ENCODE measurements around the gene PRTFDC1.
"Not testable (repeated sequence)": the region's sequence is repeated elsewhere in the genome, so short reads cannot be mapped to it uniquely, and the experiment has no call there.

PRTFDC1 gene, protein sequence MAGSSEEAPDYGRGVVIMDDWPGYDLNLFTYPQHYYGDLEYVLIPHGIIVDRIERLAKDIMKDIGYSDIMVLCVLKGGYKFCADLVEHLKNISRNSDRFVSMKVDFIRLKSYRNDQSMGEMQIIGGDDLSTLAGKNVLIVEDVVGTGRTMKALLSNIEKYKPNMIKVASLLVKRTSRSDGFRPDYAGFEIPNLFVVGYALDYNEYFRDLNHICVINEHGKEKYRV

DNA sequence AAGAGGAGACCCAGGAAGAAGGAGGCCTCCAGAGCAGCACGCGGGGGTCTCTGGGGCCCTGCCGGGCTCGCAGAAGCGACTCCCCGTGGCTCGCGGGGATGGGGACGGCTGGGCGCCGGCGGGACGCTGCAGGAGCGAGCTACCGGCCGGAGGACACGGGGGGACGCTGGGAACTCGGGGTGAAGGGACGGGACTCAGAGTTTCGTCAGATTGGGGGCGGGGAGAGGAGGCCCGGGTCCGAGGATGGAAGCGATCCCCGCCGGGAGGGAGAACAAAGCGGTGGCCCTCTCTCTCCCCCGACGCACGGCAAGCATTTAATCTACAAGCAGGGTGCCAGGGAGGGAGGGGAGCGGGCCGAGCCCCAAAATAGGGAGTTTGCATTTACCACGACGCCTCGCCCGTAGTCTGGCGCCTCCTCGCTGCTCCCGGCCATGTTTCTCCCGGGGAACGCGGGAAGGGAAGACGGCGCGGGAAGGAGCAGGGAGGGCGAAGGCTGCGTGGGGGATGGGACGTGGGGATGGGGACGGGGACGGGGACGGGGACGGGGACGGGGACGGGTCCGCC, at the start of gene PRTFDC1:
TSS of gene PRTFDC1 (minus strand) at position 464 of the 564 bp plus-strand sequence. CDS start at position 433, 31 bp downstream.
- peak; percentile 28 for DNase-seq

DNA sequence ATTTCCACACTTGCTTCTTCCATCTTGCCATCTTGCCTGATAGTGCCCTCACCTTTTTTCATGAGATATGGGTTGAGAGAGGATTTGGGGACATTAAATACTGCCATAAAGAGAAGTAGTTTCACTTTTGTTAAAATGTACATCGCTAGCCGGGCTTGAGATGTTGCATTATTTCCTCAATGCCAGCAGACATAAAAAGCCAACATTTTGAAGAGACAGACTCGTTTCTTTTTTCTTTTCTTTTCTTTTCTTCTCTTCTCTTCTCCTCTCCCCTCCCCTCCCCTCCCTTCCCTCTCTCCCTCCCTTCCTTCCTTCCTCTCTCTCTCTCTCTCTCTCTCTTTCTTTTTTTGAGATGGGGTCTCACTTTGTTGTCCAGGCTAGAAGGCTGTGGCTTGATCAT, 45.6 kb upstream of the PRTFDC1 start:
- DNase-seq: no peak

DNA sequence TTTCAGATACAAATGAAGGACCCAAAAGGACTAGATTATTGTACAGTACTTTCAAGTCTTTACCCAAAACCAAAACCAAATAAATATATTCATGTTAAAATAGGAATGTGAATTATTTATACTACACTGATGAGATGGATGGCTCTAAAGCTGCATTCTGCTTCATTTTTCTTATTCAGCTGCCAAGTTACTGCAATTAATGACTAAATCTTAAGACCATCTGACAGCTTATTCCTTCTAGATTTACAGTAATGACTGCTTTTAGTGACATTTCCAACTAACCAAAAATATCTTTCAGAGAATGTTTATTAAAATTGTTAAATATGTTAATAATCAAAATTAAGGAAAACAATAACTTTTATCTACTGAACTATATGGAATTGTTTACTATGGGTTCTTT, 42.7 kb upstream of the PRTFDC1 start:
- DNase-seq: no peak

DNA sequence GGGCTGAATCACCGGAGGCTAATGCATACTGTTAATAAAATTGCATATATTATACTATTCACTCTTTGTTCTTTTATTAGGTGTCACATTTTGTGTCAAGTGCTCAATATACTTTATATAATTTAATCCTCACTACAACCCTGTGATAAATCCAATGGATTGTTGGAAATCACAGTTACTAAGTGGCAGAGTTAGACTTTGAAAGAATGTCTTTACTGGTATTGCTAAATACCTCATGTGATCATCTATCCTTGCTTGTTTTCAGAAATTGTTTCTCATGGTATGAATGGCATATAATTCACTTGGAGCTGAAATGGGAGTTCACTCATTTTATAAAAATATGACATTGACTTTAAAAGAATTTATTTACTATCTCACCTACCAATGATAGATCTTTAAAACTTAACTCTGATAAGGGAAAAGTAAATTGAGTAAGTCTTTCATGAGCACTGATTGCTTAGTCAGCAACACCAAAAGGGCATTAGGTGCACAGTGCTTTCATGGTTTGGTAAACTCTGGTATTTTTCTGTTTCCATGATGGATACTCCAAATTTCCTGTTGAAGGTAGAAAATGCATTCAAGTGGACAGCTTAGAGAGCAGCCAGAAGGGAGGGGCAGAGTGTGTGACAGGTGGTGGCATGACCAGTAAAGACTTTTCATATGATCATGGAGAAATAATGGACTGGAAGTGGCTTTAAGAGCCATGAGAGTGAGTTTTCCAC, 41.0 kb upstream of the PRTFDC1 start:
- no peak for DNase-seq

DNA sequence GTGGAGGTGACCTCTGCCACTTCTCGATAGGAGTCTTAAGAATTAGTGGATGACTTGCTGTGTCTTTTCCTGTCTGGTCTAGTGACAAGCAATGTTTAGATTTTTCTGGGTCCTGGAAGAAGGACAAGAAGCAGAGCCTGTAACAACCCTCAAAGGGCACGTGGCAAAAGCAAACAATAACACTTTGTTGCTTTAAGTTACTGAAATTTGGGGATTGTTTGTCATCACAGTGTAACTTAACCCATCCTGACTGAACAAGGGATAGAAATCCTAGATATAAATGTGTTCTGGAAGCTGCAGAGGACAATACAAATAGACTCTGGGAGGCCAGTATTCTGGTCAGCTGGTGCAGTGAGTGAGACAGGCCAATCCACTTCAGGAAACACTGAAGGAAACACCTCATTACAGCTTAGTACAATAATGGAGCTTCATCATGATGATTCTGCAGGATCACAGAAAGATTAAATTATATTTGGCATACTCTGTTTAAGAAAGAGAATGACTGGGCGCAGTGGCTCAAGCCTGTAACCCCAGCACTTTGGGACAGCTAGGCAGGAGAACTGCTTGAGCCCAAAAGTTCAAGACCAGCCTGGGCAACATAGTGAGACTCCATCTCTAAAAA, 40.2 kb upstream of the PRTFDC1 start:
- no peak for DNase-seq

DNA sequence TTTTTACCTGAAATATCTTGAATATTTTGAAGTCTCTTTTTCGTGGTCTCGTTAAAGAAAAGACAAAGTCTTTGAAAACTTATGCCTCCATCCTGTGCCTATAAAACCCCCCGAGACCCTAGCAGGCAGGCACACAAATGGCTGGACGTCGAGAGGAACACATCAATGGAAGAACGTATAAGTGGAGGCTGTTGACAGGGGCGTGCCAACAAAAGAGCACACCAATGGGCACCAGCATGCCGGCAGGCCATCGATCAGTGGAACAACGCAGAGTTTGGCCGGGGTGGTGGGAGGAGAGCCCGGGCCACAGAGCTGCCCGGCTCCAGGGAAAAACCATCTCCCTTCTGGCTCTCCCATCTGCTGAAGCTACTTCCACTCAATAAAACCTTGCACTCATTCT, 38.9 kb upstream of the PRTFDC1 start:
- DNase-seq: no peak

DNA sequence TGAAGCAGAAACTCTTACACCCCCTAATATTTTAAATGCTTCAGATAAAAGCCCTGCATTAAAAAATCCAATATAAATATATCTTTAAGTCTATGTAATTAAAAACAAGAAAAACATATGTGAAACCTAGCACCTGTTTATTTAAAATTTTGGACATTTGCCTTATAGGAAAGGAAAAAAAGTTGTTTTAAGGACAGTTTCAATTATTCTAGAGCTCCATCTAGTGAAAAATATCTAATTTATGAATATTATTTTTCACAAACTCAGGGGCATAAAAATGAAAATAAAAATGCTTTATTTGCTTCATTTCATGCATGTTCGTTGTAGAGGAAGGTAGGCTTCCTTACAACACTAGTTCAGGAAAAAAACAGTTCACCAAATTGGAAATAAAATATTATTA, 37.5 kb upstream of the PRTFDC1 start:
- no peak for DNase-seq

DNA sequence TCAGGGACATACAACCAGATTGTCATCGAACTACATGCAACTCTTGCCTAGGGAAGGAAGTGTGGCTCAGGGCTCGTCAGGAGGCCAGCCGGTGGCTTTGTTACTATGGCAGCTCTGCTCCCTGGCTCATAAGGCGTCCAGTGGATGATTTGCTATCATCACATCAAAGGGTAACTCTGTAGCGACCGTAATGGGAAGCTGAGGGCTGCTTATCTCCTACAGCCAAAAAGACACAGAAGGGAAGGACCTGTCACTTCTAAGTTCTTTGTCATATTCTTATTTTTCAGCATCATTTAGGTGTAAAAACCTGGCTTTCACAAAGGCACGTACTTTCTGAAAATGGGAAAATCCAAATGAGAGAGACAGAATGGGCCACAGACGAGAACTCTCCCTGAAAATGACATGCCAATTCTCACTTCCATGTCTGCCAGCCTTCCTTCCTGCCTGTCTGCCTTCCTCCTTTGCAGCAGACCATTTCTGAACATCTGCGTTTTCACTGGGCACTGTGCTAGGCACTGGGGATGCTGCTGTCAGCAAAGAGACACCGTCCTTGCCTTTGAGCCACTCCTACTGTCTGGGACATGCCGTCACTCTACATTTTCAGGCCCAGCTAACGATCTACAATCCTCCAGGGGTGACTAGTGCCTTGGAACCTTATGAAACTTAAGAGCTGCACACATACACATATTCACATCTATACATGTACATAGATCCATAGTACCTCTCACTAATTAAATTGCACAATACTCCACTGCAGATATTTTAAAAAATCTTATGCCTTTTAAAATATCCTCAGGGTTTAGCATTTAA, 36.6 kb upstream of the PRTFDC1 start:
- DNase-seq: no peak

DNA sequence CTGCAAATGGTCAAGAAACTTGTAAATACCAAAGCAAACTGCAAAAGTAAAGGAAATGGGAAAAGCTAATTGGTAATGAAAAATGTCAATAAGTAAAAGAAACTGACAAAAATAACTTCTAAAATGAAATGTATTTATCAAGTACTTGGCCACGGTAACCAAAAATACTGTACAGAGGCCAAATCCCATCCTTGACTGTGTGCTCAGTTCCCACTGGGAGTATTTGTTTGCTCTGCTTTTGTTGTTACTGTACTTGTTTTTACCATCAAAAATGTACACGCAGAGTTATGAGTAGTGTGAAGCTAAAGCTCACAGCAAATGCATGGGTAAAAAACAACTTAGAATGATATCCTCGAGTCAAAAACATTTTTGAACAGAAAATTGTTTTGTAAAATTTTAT, 32.5 kb upstream of the PRTFDC1 start:
- no peak for DNase-seq

DNA sequence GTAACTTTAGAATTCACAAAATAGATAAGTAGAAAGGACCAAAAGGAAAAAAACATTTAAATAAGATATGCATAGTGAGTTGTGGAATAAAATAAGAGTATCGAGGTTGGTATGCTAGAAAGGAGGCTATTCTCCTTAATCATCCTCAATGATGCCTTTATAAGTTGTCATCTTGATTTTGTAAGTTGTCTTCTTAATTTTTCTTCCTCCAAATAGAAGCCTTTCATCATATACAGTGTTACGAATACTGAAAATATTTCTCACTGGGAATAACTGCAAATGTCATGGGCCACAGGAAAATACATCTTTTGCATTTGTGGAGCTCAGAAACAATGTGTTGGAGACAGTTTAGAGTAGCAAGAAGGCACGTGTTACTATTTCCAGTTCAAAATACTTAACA, 31.5 kb upstream of the PRTFDC1 start:
- no peak for DNase-seq

DNA sequence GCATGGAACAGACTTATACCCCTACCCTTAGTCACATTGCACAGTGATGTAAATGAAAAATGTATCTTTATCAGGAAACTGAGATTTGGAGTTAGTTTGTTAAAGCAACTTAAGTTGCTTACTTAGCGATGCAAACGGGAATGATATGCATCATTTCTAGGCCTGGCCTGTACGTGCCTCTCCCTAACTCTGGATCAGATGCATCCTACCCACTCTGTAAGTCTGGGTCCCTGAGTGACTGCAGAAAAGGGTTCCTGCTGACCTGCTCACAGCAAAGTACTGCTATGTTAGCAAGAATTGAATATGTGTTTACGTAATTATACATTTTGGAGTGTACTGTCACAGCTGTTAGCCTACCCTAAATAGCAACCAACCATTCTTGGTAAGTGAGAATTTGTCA, 30.7 kb upstream of the PRTFDC1 start:
- no peak for DNase-seq

DNA sequence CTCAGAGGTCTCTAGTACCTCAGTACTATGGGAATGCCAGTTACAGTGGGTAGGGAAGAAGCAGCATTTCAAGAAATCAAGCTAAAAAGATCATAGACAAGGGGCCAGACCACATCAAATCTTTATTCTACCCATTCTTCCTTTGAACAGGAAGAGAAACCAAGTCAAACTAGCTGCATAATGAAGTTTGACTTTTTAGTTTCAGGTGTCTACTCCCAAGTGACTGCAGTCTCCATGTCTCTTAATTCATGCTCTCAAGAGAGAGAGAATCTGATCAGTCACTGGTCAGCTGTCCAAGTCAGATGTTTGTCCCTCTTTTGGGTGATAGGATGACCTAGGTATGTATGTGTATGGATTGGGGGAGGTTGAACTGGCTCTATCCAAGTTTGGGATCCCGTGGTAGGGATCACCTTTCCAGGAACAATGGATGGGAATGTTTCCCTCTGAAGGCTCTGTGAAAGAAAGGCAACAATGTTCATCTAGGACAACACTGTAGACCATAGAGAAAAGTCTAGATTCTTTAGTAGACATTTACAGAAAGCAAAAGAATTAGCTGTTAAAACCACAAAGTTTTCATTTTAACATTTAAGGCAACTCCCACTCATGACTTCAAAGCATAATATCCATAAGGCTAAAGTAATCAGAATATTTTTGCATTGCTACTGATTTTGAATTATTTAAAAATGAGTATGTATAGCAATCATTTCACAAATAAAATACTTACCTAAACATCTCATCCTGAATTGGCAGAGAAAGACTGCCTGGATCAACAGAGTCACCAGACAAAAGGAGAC, 30.1 kb upstream of the PRTFDC1 start:
- DNase-seq: no peak

DNA sequence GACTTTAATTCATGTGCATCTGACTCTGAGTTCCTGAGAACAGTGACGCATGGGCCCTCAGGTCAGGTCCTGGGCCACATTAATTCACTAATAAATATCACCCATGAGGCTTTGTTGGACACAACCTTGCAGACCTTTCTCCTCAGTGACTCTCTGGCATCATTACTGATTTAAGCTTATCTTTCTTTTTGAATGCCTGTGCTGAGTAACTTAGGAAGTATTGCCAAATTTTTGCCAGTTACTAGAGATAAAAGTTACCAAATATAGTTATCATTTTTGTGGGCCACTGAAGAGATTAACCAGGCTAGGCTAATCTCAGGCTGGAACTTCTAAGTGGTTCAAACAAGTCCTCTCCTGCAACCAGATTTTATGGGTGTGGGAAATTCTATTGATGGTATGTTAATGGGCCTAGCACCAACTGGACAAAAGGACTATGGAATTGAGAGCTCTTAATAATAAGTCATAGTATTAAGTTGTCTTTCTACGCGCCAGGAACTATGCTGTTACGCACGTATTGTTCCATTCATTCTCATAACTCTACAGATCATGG, 28.8 kb upstream of the PRTFDC1 start:
- no peak for DNase-seq

DNA sequence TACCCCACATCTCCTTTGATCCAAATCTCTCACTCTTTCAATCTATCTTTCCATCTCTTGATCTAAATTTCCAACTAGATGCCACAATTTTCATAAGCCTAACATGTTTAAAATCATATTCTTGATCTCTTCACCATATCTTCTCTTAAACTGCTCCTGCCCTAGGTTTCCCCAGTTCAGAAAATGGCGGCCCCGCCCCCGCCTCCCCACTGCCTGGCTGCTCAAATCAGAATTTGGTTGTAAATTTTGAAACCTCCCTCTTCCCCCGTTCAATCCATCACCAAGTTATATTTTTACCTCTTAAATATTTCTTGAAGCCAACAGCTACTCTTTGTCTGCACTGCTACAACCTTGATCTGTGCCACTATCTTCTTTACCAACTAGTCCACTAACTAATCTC, 27.3 kb upstream of the PRTFDC1 start:
- no peak for DNase-seq

DNA sequence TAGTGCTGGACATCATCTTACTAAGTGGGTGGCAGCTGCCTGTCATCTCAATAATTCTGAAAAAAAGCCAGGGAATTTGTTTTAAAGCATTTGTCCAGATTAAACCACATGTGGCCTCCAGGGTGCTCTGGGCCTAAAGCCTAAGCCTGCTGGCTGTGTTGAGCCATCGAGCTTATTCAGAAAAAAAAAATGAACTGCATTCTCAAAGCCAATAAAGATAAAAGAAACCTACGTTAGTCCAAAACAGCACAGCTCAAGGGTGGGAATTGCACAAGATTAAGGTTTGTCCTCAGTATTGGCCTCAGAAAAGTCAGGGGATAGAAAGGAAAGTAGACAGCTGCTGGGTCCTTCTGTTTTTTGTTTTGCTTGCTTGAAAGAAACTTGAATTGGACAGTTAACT, 22.6 kb upstream of the PRTFDC1 start:
- no peak for DNase-seq

DNA sequence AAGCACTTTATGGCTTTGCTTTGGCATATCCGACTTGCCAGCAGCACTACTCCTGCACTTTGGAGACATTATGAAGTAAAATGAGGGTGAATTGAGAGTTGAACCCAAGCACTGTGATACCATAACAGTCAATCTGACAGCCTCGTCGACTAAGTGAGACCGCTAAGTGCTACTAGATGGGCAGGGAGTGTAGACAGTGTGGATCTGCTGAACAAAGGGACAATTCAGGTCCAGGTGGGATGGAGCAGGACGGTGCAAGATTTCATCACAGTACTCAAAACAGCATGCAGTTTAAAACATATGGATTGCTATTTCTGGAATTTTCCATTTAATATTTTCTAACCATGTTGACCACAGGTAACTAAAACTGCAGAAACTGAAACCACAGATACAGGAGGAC, 20.8 kb upstream of the PRTFDC1 start:
- no peak for DNase-seq

DNA sequence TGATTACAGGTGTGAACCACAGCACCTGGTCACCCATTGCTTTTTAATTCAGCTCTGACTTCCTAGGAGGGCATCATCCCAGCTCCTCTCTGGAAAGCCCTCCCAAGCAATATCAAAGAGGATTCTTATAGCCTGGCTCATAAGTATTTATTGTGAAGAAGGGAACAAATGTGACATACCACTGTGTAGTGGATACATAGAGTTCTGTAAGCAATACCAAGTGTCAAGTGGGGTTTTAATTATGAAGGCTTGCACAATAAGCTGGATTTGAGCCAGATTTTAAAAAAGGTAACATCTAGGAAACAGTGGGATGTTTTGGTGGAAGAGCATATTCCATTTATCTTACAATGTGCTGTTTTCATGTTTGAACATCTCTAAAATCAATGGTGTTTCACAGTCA, 19.0 kb upstream of the PRTFDC1 start:
- no peak for DNase-seq

DNA sequence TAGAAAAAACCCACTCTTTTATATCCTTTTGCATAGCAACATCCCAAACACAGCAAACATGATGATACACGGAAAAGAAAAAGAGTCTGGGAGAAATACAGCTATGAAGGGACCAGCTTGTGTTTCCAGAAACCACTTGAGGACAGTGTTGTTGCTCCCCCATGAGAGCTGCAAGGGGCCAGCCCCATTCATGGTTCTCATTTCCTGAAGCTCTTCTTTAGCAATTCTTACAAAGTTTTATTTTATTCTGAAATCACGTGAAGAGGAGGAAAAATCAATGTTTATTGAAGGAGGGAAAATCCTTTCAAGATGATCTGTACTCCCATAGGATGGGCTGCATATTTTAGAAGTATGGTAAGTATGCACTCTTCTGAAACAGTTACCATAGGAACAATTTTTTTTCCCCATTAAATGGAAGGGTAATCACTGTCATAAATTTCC, 17.5 kb upstream of the PRTFDC1 start:
- no peak for DNase-seq

DNA sequence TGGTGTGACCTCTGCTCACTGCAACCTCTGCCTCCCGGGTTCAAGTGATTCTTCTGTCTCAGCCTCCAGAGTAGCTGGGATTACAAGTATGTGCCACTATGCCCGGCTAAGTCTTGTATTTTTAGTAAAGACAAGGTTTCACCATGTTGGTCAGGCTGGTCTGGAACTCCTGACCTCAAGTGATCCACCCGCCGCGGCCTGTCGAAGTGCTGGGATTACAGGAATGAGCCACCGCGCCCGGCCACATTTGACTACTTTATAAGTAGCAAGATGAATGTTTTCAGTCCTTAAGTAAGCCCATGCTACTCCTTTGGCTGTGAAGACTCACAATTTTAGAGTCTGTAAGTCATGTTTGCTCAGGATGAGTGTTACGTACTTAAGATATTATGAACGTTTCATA, 16.5 kb upstream of the PRTFDC1 start:
- not testable (repeated sequence) for DNase-seq

DNA sequence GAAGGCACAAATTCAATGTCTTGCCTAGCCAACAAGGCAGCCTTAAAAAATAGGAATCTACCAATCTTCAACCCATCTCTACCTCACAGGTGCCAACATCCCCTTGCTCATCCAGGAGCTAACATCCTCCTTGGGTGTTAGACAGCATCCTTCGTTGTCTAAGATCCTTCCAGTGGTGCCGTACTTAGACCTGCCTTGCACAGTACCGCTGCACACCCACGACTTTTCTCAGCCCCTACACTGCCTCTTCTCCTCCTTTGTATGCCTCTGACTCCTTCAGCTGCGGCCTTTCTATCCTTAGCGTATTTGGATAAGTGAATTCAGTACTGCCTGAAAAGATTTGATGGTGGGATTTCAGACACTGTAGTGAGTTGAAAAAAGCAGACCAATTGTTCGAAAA, 15.9 kb upstream of the PRTFDC1 start:
- DNase-seq: no peak

DNA sequence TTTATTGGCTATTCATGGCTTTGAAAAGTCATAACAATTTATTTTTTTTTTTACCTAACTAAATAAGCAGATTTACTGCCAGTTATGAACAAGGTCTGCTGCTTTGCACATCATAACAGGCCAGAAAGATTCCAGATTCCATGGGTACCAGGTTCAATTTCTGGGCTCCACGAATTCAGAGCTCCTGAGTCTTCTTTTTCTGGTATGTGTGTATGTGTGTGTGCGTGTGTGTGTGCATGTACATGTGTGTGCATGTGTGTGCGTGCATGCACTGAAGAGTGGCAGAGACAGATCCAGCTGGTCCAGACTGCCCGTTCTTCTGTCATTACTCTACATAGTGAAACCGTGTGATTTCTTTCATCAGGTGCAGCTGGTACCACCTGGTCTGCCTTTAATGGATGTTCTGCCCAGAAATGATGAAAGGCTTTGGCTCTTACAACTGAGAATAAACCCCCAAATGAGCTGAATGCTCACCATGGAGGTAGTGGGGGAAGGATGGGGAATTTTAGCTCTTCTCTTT, 14.6 kb upstream of the PRTFDC1 start:
- DNase-seq: no peak

DNA sequence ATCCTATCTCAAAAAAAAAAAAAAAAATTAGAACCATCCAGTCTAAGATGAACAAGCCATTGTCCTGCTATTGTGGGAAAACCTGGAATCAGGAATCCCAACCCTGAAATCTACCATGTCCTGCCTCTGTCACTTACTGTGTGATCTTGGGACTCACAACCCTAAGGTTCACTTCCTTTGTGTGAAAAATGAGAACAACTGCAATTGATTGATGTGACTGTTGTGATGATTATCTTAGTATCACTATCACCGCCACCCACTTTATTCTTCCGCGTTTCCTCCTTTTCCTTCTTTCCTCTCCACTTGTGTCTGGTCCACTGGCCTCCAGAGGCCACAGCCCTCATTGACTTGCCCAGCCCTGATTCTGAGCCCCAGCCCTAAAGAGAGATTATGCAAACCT, 12.6 kb upstream of the PRTFDC1 start:
- no peak for DNase-seq

Measured in CD4-positive, alpha-beta T cell treated with Interleukin-21 for 1 hour (primary cell).